HCT116 (cell line): ENCODE measurements around the gene ADGRV1. TPM values are rescaled to one million over a fixed set of nuclear protein-coding genes. Genes with fewer than 3 reads are reported as not detected.

ENCODE experiments used
- ATAC-seq: fragments of 200-7000 bp; cut with Tn5 transposase; 2 replicates; pipeline ENCODE4 v1.9.1; 2020; ENCODE audit warnings: mild to moderate bottlenecking, moderate library complexity
- BruUV-seq: library from RNA; stranded (reverse); fragments of 400-500 nt; replicated peaks from 2 replicates; lab custom pipeline; 2021; lab: Mats Ljungman, UMichigan
- CTCF ChIA-PET: fragments of 300-600 bp; sonication (Branson Sonifier 250); formaldehyde crosslinking; loops from one replicate; lab custom pipeline; 2021; ENCODE audit warnings: antibody characterized with exemption; lab: Charles Lee
- POLR2A ChIA-PET: fragments of 300-600, 350-600 bp; sonication (Branson Sonifier 250); formaldehyde crosslinking; loops from one replicate; lab custom pipeline; 2021; ENCODE audit warnings: antibody characterized with exemption; lab: Charles Lee
- RAD21 ChIA-PET, 2 experiments: fragments of 300-600 bp; sonication (Branson Sonifier 250); formaldehyde crosslinking; loops; one replicate each; lab custom pipeline; 2023; ENCODE audit warnings: low total read pairs in 2 of 2; ENCODE audit not compliant: uncharacterized antibody in 2 of 2, unreplicated experiment in 2 of 2, low non-redundant PET in 1 of 2; lab: Charles Lee
- DNase-seq: peaks from one replicate; pipeline ENCODE4 v3.0.0-alpha.2; 2010; ENCODE audit warnings: low read depth, low spot score
- H2AFZ ChIP-seq: fragments of 200-600 bp; shearing (Covaris generic), sonication (generic); 2 replicates; pipeline ENCODE4 v1.6.1; 2017; ENCODE audit warnings: low read depth, mixed run types, mixed read lengths, antibody characterized with exemption, low read length; ENCODE audit not compliant: poor library complexity, severe bottlenecking
- H3K27ac ChIP-seq: 2 replicates; pipeline ENCODE4 v1.5.1; 2012; ENCODE audit warnings: low read depth, low read length
- H3K27me3 ChIP-seq: fragments of 200-600 bp; sonication (generic); 2 replicates; pipeline ENCODE4 v1.6.1; 2016; ENCODE audit warnings: mixed run types, low read length, mixed read lengths; ENCODE audit not compliant: insufficient read depth
- H3K36me3 ChIP-seq, 2 experiments: fragments of 200-500 bp in 1 of 2; fragments of 200-600 bp in 1 of 2; sonication (Bioruptor generic) in 1 of 2; sonication (generic) in 1 of 2; 2 replicates each; pipeline versions ENCODE4 v1.5.1 to v1.6.1; 2014 to 2016; ENCODE audit warnings: low read length in 2 of 2, inconsistent platforms in 1 of 2, mixed read lengths in 1 of 2, mixed run types in 1 of 2; ENCODE audit not compliant: insufficient read depth in 2 of 2, control insufficient read depth in 1 of 2
- H3K4me1 ChIP-seq, 2 experiments: fragments of 200-600 bp in 1 of 2; sonication (generic) in 1 of 2; 2 replicates each; pipeline versions ENCODE4 v1.5.1 to v1.6.1; 2012 to 2017; ENCODE audit warnings: low read length in 2 of 2, inconsistent platforms in 1 of 2, mild to moderate bottlenecking in 1 of 2, mixed read lengths in 1 of 2, mixed run types in 1 of 2, moderate library complexity in 1 of 2; ENCODE audit not compliant: insufficient read depth in 2 of 2, control insufficient read depth in 1 of 2
- H3K4me2 ChIP-seq: fragments of 200-600 bp; sonication (generic); 2 replicates; pipeline ENCODE4 v1.6.1; 2017; ENCODE audit warnings: mixed run types, low read length, mixed read lengths
- H3K4me3 ChIP-seq, 2 experiments: fragments of 200-600 bp in 1 of 2; sonication (generic) in 1 of 2; replicated peaks in 1 of 2; 2 replicates each; pipeline ENCODE4 v1.5.1; 2011 to 2016; ENCODE audit warnings: low read length in 2 of 2, control low read depth in 1 of 2, low read depth in 1 of 2, mild to moderate bottlenecking in 1 of 2, mixed read lengths in 1 of 2, mixed run types in 1 of 2
- H3K79me2 ChIP-seq: fragments of 200-600 bp; sonication (generic); 2 replicates; pipeline ENCODE4 v1.6.1; 2017; ENCODE audit warnings: mild to moderate bottlenecking, mixed run types, low read length, moderate library complexity, mixed read lengths; ENCODE audit not compliant: insufficient read depth
- H3K9ac ChIP-seq: fragments of 200-600 bp; sonication (generic); 2 replicates; pipeline ENCODE4 v1.6.1; 2016; ENCODE audit warnings: low read length, mixed read lengths
- H3K9me2 ChIP-seq: fragments of 200-600 bp; sonication (generic), shearing (Covaris generic); 2 replicates; pipeline ENCODE4 v1.6.1; 2017; ENCODE audit warnings: mixed run types, mild to moderate bottlenecking, moderate library complexity; ENCODE audit not compliant: insufficient read depth
- H3K9me3 ChIP-seq, 2 experiments: fragments of 200-500 bp in 1 of 2; fragments of 200-600 bp in 1 of 2; sonication (Bioruptor generic) in 1 of 2; sonication (generic) in 1 of 2; 2 replicates each; pipeline ENCODE4 v1.6.1; 2014 to 2017; ENCODE audit warnings: low read length in 2 of 2, mixed read lengths in 2 of 2, inconsistent platforms in 1 of 2, low read depth in 1 of 2, mild to moderate bottlenecking in 1 of 2, mixed run types in 1 of 2, moderate library complexity in 1 of 2; ENCODE audit not compliant: control insufficient read depth in 1 of 2, insufficient read depth in 1 of 2
- H4K20me1 ChIP-seq: fragments of 200-600 bp; sonication (generic), shearing (Covaris generic); 2 replicates; pipeline ENCODE4 v1.6.1; 2017; ENCODE audit warnings: mixed run types, mild to moderate bottlenecking, moderate library complexity; ENCODE audit not compliant: insufficient read depth
- CEBPB ChIP-seq: IDR thresholded peaks from 2 replicates; pipeline ENCODE4 v1.6.1; 2012; ENCODE audit warnings: low read depth
- ELF1 ChIP-seq: IDR thresholded peaks from 2 replicates; pipeline ENCODE4 v1.6.1; 2012; ENCODE audit warnings: low read depth, borderline replicate concordance
- FOSL1 ChIP-seq: IDR thresholded peaks from 2 replicates; pipeline ENCODE4 v1.6.1; 2012; ENCODE audit warnings: low read depth
- JUND ChIP-seq: IDR thresholded peaks from 2 replicates; pipeline ENCODE4 v1.6.1; 2012
- POLR2A ChIP-seq: IDR thresholded peaks from 2 replicates; pipeline ENCODE4 v1.7.0; 2011; ENCODE audit warnings: borderline replicate concordance; ENCODE audit not compliant: insufficient read depth, insufficient read length; ENCODE audit errors: extremely low read depth
- RAD21 ChIP-seq: IDR thresholded peaks from 2 replicates; pipeline ENCODE4 v1.6.1; 2012; ENCODE audit warnings: low read depth, mild to moderate bottlenecking
- SIN3A ChIP-seq: IDR thresholded peaks from 2 replicates; pipeline ENCODE4 v1.6.1; 2012; ENCODE audit warnings: low read depth
- ZFX ChIP-seq: fragments of 450-650 bp; IDR thresholded peaks from 2 replicates; pipeline ENCODE4 v1.6.1; 2017
- intact Hi-C: fragments of 100-400 bp; cut with micrococcal nuclease; formaldehyde crosslinking; loops from 2 replicates; pipeline ENCODE4 v1.10.0; 2022
- total RNA-seq: library from RNA; stranded (reverse); gene quantifications from one replicate; pipeline ENCODE4 v1.2.1, GENCODE V29; 2021; ENCODE audit not compliant: unreplicated experiment
- TF ChIP-seq, protein P1 (sequence below): IDR thresholded peaks from 2 replicates; pipeline ENCODE4 v1.6.1; 2012
- TF ChIP-seq, protein P2 (sequence below), 3 experiments: fragments of 200-600 bp in 1 of 3; sonication (generic) in 1 of 3; IDR thresholded peaks in 2 of 3; conservative IDR thresholded peaks in 1 of 3; 2 replicates each; pipeline ENCODE4 v1.5.1; 2012 to 2017; ENCODE audit warnings: low read depth in 2 of 3, low read length in 2 of 3, antibody characterized with exemption in 1 of 3, borderline replicate concordance in 1 of 3, control low read depth in 1 of 3, mild to moderate bottlenecking in 1 of 3, mixed read lengths in 1 of 3, mixed run types in 1 of 3, moderate library complexity in 1 of 3; ENCODE audit not compliant: insufficient read depth in 1 of 3
- TF ChIP-seq, protein P3 (sequence below): IDR thresholded peaks from 2 replicates; pipeline ENCODE4 v1.6.1; 2012

ADGRV1 gene
- total RNA-seq, 1 experiment from 2014 or later, result 6.0 TPM

DNA sequence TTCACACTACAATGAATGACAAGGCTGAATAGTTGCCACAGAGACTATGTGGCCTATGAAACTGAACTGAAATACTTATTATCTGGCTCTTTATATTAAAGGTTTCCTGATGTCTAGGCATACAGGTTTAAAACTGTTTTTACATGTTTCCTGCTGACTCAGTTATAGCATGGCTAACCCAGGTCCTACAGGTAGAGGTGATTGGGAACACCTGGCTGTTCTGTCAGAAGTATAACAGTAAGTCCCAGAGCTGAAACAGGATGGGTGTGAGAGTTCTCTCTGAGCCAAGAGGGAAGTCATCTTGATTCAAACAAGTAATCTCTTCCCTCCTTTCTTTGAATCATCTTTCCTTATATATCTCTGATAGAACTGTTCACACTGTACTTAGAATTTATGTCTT lies 4.9 kb upstream of the ADGRV1 start:
- peaks cover 0 to under 1% of the 10 kb centered on the region in 2 experiments; a peak in 2 of 4 replicates for H3K4me1 ChIP-seq
- H3K36me3 ChIP-seq, result no peaks in the 10 kb centered on the region
- BruUV-seq, result no TSS peak
- H4K20me1 ChIP-seq, result no peaks in the 10 kb centered on the region
- CTCF ChIA-PET, result no interaction called here
- H3K27ac ChIP-seq, result no peak overlapping the region
- DNase-seq (no peak), ATAC-seq (no peak)
- RAD21 ChIA-PET, result no interaction called here
- TF ChIP-seq JUND (no peak), ZFX (no peak), RAD21 (no peak), CEBPB (no peak), FOSL1 (no peak), POLR2A (no peak), ELF1 (no peak), SIN3A (no peak)
- TF ChIP-seq, protein P1, sequence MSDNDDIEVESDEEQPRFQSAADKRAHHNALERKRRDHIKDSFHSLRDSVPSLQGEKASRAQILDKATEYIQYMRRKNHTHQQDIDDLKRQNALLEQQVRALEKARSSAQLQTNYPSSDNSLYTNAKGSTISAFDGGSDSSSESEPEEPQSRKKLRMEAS, result no peak
- TF ChIP-seq, protein P2, sequence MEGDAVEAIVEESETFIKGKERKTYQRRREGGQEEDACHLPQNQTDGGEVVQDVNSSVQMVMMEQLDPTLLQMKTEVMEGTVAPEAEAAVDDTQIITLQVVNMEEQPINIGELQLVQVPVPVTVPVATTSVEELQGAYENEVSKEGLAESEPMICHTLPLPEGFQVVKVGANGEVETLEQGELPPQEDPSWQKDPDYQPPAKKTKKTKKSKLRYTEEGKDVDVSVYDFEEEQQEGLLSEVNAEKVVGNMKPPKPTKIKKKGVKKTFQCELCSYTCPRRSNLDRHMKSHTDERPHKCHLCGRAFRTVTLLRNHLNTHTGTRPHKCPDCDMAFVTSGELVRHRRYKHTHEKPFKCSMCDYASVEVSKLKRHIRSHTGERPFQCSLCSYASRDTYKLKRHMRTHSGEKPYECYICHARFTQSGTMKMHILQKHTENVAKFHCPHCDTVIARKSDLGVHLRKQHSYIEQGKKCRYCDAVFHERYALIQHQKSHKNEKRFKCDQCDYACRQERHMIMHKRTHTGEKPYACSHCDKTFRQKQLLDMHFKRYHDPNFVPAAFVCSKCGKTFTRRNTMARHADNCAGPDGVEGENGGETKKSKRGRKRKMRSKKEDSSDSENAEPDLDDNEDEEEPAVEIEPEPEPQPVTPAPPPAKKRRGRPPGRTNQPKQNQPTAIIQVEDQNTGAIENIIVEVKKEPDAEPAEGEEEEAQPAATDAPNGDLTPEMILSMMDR (IDR thresholded peaks at IDR 0.05 in 2 of 3, conservative IDR thresholded peaks at IDR 0.05 in 1 of 3; ENCODE audit: borderline replicate concordance in 1 of 3, insufficient read depth in 1 of 3, low read depth in 2 of 3, low read length in 2 of 3), result no peak
- TF ChIP-seq, protein P3, sequence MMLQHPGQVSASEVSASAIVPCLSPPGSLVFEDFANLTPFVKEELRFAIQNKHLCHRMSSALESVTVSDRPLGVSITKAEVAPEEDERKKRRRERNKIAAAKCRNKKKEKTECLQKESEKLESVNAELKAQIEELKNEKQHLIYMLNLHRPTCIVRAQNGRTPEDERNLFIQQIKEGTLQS, result no peak
- no peaks in the 10 kb centered on the region for H3K9me3 ChIP-seq
- no peak overlapping the region for H3K9ac ChIP-seq
- no peaks in the 10 kb centered on the region for H3K9me2 ChIP-seq
- intact Hi-C loops, result no loop called here
- no peak overlapping the region for H3K4me3 ChIP-seq
- H2AFZ ChIP-seq, result no peak overlapping the region
- H3K79me2 ChIP-seq, result no peaks in the 10 kb centered on the region
- no peak overlapping the region for H3K4me2 ChIP-seq
- H3K27me3 ChIP-seq, result no peaks in the 10 kb centered on the region
- POLR2A ChIA-PET, result no interaction called here
